ENCODE data around the gene OPCML.

Gene OPCML

GRCh38 chr11:132821499-132821898, 710.8 kb downstream of the OPCML start:
- H3K36me3 ChIP-seq (replicated peaks), result no peaks in the 10 kb centered on the region
- no peak for DNase-seq (ENCODE audit: low spot score in 2 of 2)
- H3K4me3 ChIP-seq, result no peak overlapping the region
- H3K9me3 ChIP-seq, result no peaks in the 10 kb centered on the region
- no peaks in the 10 kb centered on the region for H3K27me3 ChIP-seq (ENCODE audit: low read depth)
- H3K4me1 ChIP-seq, result no peaks in the 10 kb centered on the region
- in situ Hi-C loops (cut with MboI; ENCODE audit: low sequenced_read_pairs), result no loop called here

GRCh38 chr11:132821014-132821413, 711.3 kb downstream of the OPCML start:
- Histone ChIP-seq H3K9me3 (no peaks in the 10 kb centered on the region), H3K4me3 (no peak overlapping the region), H3K36me3 (replicated peaks) (no peaks in the 10 kb centered on the region), H3K4me1 (no peaks in the 10 kb centered on the region), H3K27me3 (ENCODE audit: low read depth) (no peaks in the 10 kb centered on the region)
- DNase-seq (ENCODE audit: low spot score in 2 of 2), result no peak
- in situ Hi-C loops (cut with MboI; ENCODE audit: low sequenced_read_pairs), result no loop called here

DNA sequence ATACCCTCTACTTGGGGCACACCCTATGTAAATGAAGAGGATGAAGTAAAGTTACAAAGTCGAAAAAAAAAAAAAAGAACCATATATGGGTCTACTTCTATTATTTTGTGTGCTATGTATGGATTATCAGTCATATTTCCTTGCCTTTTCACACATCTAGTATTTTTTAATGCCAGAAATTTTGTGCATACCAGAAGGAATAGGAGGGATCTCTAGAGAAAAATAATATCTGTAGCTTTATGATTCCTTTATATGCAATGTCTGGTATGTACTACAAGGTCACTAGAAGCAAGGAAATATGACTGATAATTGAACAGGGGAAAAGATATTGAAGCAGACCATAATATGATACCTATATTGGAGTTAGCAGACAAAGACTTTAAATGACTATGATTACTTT, 713.4 kb downstream of the OPCML start:
- Histone ChIP-seq H3K36me3 (replicated peaks) (no peaks in the 10 kb centered on the region), H3K4me1 (no peaks in the 10 kb centered on the region), H3K9me3 (no peaks in the 10 kb centered on the region), H3K4me3 (no peak overlapping the region), H3K27me3 (ENCODE audit: low read depth) (no peaks in the 10 kb centered on the region)
- in situ Hi-C loops (cut with MboI; ENCODE audit: low sequenced_read_pairs), result no loop called here
- no peak for DNase-seq (ENCODE audit: low spot score in 2 of 2)

GRCh38 chr11:132817387-132817786, 714.9 kb downstream of the OPCML start:
- Histone ChIP-seq H3K4me1 (no peaks in the 10 kb centered on the region), H3K36me3 (replicated peaks) (no peaks in the 10 kb centered on the region), H3K27me3 (ENCODE audit: low read depth) (no peaks in the 10 kb centered on the region), H3K9me3 (no peaks in the 10 kb centered on the region), H3K4me3 (no peak overlapping the region)
- no peak for DNase-seq (ENCODE audit: low spot score in 2 of 2)
- in situ Hi-C loops (cut with MboI; ENCODE audit: low sequenced_read_pairs), result no loop called here

GRCh38 chr11:132814410-132814809, 717.9 kb downstream of the OPCML start:
- no peaks in the 10 kb centered on the region for H3K36me3 ChIP-seq (replicated peaks)
- no peaks in the 10 kb centered on the region for H3K27me3 ChIP-seq (ENCODE audit: low read depth)
- no peak for DNase-seq (ENCODE audit: low spot score in 2 of 2)
- in situ Hi-C loops (cut with MboI; ENCODE audit: low sequenced_read_pairs), result no loop called here
- H3K4me3 ChIP-seq, result no peak overlapping the region
- no peaks in the 10 kb centered on the region for H3K4me1 ChIP-seq
- no peaks in the 10 kb centered on the region; the same call in 1 of the 2 replicates for H3K9me3 ChIP-seq

DNA sequence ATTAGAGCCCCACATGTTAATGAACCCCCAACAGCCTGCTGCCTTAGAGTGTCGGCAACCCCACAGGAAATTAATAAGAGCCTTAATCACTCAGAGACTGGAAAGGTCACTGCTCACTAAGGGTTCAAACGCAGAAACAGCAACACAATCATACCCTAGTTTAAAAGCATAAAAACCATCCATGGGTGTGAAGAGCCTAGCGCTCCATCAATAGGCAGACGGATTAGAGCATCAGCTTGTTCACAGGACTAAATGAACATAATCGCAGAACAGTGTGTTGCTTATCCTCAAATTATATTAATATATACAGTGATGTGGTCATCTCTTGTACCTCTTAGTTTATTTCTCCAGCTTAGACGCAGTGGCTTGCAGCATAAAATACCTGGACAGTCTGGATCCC, 720.7 kb downstream of the OPCML start:
- Histone ChIP-seq H3K4me1 (no peaks in the 10 kb centered on the region), H3K27me3 (ENCODE audit: low read depth) (no peaks in the 10 kb centered on the region), H3K4me3 (no peak overlapping the region), H3K36me3 (replicated peaks) (no peaks in the 10 kb centered on the region), H3K9me3 (no peaks in the 10 kb centered on the region; the same call in 1 of the 2 replicates)
- in situ Hi-C loops (cut with MboI; ENCODE audit: low sequenced_read_pairs), result no loop called here
- no peak for DNase-seq (ENCODE audit: low spot score in 2 of 2)

DNA sequence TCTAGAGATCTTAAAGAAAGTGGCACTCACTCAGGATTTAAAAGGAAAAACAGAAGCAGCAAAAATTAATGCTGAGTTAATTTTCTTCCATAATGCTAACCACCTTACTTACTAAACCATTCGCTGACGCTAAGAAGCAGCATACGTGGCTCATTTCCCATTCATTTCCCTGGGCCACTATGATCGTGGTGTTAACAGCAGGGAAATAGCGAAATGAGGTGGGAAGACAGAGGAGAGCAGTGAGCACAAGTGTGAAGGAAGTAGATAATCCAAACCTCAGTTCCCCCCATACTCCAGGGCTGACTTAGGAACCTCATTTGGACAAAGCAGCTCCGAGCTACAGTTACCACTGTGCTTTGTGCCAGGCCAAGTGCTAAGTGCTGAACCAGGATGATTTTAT, 723.2 kb downstream of the OPCML start:
- no peaks in the 10 kb centered on the region for H3K36me3 ChIP-seq (replicated peaks)
- H3K27me3 ChIP-seq (ENCODE audit: low read depth), result no peaks in the 10 kb centered on the region
- no peaks in the 10 kb centered on the region for H3K4me1 ChIP-seq
- H3K4me3 ChIP-seq, result no peak overlapping the region
- no peak for DNase-seq (ENCODE audit: low spot score in 2 of 2)
- in situ Hi-C loops (cut with MboI; ENCODE audit: low sequenced_read_pairs), result no loop called here
- H3K9me3 ChIP-seq, result no peaks in the 10 kb centered on the region; the same call in 1 of the 2 replicates

DNA sequence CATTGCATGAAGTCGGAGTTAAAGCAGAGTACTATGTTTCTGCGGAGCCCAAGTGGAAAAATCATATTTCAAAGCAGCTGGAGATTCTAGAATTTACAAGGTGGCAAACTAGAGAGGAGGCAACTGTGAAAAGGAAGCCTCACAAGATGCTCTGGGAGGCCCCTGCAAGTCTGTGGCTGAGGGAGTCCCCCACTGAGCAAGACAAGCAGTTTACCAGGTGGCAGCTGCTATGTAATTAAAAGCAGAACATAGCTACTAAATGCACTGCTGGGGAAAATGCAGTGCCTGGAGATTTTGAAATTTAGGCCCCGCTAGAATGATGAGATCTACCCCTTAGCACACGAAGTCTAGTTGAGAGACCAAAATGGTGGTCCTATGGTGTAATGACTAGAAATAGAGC, 728.0 kb downstream of the OPCML start:
- DNase-seq (ENCODE audit: low spot score in 2 of 2), result no peak
- no peaks in the 10 kb centered on the region for H3K27me3 ChIP-seq (ENCODE audit: low read depth)
- in situ Hi-C loops (cut with MboI; ENCODE audit: low sequenced_read_pairs), result no loop called here

DNA sequence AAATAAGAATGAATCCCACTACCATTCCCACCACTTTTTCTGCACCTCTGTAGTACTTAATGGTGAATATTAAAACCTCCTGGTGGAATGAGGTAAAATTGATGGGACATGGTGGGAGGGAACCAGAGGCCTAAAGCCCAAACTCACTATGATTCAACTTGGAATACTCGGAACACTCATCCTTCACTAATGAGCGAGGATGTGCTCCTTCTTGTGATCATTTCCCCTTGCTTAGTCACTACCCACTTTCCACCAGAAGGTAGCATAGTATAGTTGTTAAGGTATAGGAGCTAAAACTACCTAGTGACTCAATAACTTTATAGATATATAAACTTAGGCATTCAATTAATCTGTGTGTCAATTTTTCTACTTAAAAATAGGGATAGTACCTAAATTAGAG, 728.9 kb downstream of the OPCML start:
- Histone ChIP-seq H3K4me1 (no peaks in the 10 kb centered on the region), H3K36me3 (replicated peaks) (no peaks in the 10 kb centered on the region), H3K9me3 (no peaks in the 10 kb centered on the region; the same call in 1 of the 2 replicates), H3K4me3 (no peak overlapping the region), H3K27me3 (ENCODE audit: low read depth) (no peaks in the 10 kb centered on the region)
- no peak for DNase-seq (ENCODE audit: low spot score in 2 of 2)
- in situ Hi-C loops (cut with MboI; ENCODE audit: low sequenced_read_pairs), result no loop called here

More for the DNA sequence above, 728.0 kb downstream of the OPCML start:
- Histone ChIP-seq H3K9me3 (no peaks in the 10 kb centered on the region; the same call in 1 of the 2 replicates), H3K4me1 (no peaks in the 10 kb centered on the region), H3K4me3 (no peak overlapping the region), H3K36me3 (replicated peaks) (no peaks in the 10 kb centered on the region)

- H3K36me3 ChIP-seq (replicated peaks), result no peaks in the 10 kb centered on the region
- no peaks in the 10 kb centered on the region for H3K27me3 ChIP-seq (ENCODE audit: low read depth)
- in situ Hi-C loops (cut with MboI; ENCODE audit: low sequenced_read_pairs), result no loop called here
- no peak for DNase-seq (ENCODE audit: low spot score in 2 of 2)
- H3K4me3 ChIP-seq, result no peak overlapping the region
- no peaks in the 10 kb centered on the region; the same call in 1 of the 2 replicates for H3K9me3 ChIP-seq
- H3K4me1 ChIP-seq, result no peaks in the 10 kb centered on the region
Observed at GRCh38 chr11:132802947-132803346, 729.4 kb downstream of the OPCML start.

DNA sequence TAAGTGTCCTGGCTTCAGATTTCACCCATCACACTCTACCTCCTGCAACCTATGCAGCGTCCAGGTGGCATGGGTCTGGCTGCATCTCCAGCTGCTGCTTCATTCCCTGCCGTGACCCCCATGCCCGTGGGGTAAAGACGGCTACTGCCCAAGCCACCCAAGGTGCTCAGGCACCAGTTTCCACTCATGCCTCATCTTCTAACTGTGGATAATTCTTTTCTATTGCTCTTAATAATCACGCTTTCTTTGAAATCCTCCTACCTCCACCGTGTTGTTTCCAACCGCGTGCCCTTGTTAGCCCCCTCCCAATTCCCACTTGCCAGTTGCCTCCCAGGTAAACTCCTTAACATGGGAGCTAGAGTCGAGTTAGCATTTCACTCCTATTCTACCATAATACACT, 738.5 kb downstream of the OPCML start:
- no peaks in the 10 kb centered on the region for H3K36me3 ChIP-seq (replicated peaks)
- no peaks in the 10 kb centered on the region for H3K4me1 ChIP-seq
- DNase-seq (ENCODE audit: low spot score in 2 of 2), result no peak
- H3K9me3 ChIP-seq, result no peaks in the 10 kb centered on the region
- in situ Hi-C loops (cut with MboI; ENCODE audit: low sequenced_read_pairs), result no loop called here
- H3K4me3 ChIP-seq, result no peak overlapping the region
- H3K27me3 ChIP-seq (ENCODE audit: low read depth), result no peaks in the 10 kb centered on the region

DNA sequence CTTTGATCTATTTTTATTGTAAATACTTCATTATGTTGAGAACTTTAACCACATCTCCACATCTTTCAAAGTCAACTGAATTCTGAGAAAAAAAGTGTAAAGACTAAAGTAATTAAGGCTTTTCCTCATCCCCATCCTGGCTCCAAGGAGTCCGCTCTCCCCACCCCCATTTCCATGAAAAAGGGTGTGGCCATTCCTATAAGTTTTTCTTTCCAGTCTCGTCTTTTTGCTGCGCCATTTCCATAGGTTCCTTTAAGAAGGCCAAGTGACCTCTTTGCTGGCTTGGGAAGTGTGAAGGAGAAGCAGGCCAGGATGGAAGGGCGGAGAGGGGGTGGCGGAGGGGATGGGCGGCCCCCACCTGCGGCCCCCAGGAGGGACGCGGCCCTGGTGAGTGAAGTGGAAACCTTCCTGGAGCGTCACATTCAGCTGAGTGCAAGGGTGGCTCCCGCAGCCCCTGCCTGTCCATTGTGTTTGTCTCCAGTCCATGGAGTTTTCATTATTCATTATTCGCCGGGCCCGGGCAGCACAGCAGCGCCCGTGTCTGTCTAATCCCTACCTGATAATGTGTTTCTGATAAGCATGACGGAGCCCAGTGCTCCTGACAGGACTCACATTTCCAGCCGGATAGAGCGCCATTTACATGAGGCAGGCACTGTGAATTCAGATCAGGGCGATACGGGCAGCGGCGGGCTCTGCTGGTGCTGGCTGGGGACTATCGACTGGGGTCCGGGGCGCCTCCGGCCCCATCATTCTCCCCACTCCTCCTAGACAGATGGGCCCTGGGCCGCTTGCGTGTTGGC, 739.8 kb downstream of the OPCML start:
- H3K9me3 ChIP-seq, result no peaks in the 10 kb centered on the region
- no peaks in the 10 kb centered on the region for H3K4me1 ChIP-seq
- no peak overlapping the region for H3K4me3 ChIP-seq
- in situ Hi-C loops (cut with MboI; ENCODE audit: low sequenced_read_pairs), result no loop called here
- no peaks in the 10 kb centered on the region for H3K27me3 ChIP-seq (ENCODE audit: low read depth)
- DNase-seq (ENCODE audit: low spot score in 2 of 2), result no peak
- H3K36me3 ChIP-seq (replicated peaks), result no peaks in the 10 kb centered on the region

GRCh38 chr11:132790971-132791370, 741.3 kb downstream of the OPCML start:
- no peaks in the 10 kb centered on the region for H3K36me3 ChIP-seq (replicated peaks)
- in situ Hi-C loops (cut with MboI; ENCODE audit: low sequenced_read_pairs), result no loop called here
- H3K4me3 ChIP-seq, result no peak overlapping the region
- no peaks in the 10 kb centered on the region for H3K4me1 ChIP-seq
- H3K9me3 ChIP-seq, result no peaks in the 10 kb centered on the region
- H3K27me3 ChIP-seq (ENCODE audit: low read depth), result no peaks in the 10 kb centered on the region
- DNase-seq (ENCODE audit: low spot score in 2 of 2), result no peak

GRCh38 chr11:132790466-132790865, 741.8 kb downstream of the OPCML start:
- DNase-seq (ENCODE audit: low spot score in 2 of 2), result no peak
- no peaks in the 10 kb centered on the region for H3K36me3 ChIP-seq (replicated peaks)
- H3K9me3 ChIP-seq, result no peaks in the 10 kb centered on the region
- H3K27me3 ChIP-seq (ENCODE audit: low read depth), result no peaks in the 10 kb centered on the region
- no peak overlapping the region for H3K4me3 ChIP-seq
- no peaks in the 10 kb centered on the region for H3K4me1 ChIP-seq
- in situ Hi-C loops (cut with MboI; ENCODE audit: low sequenced_read_pairs), result no loop called here
